Thyroid gland (tissue), 4 donors: Measurements from ENCODE around the gene BCKDHA. TPM values are rescaled to one million over a fixed set of nuclear protein-coding genes. Genes with fewer than 3 reads are reported as not detected.

ENCODE experiments used
- DNase-seq, 2 donors: peaks; one replicate each; pipeline ENCODE4 v3.0.0-alpha.2; 2019
- H3K27ac ChIP-seq, 3 donors: fragments of 200-600 bp; sonication (generic); 1 replicate in 2 of 3; 2 replicates in 1 of 3; pipeline ENCODE4 v1.5.1; 2016 to 2019; ENCODE audit warnings: mild to moderate bottlenecking in 1 of 3, moderate library complexity in 1 of 3
- H3K27me3 ChIP-seq: fragments of 200-600 bp; sonication (generic); one replicate; pipeline ENCODE4 v1.5.1; 2019
- H3K36me3 ChIP-seq, 2 donors: fragments of 200-600 bp; sonication (generic); one replicate each; pipeline ENCODE4 v1.5.1; 2016 to 2019
- H3K4me1 ChIP-seq, 2 donors: fragments of 200-600 bp; sonication (generic); one replicate each; pipeline ENCODE4 v1.5.1; 2017 to 2019
- H3K4me3 ChIP-seq, 3 donors: fragments of 200-600 bp; sonication (generic); replicated peaks in 1 of 3; 1 replicate in 2 of 3; 2 replicates in 1 of 3; pipeline ENCODE4 v1.5.1; 2016; ENCODE audit warnings: mild to moderate bottlenecking in 1 of 3
- H3K9me3 ChIP-seq: fragments of 200-600 bp; sonication (generic); one replicate; pipeline ENCODE4 v1.5.1; 2017
- POLR2A ChIP-seq, 2 donors: fragments of 450-650 bp; IDR thresholded peaks; one replicate each; pipeline ENCODE4 v1.6.1; 2017; ENCODE audit warnings: antibody characterized with exemption in 2 of 2, mild to moderate bottlenecking in 2 of 2, moderate library complexity in 1 of 2
- WGBS, 2 donors: methylation state at CpG; one replicate each; pipeline ENCODE4 v1.1.5; 2017; 5-methylcytosine and 5-hydroxymethylcytosine counted together
- intact Hi-C: fragments of 100-400 bp; cut with DNase I; formaldehyde crosslinking; loops from one replicate; pipeline ENCODE4 v1.15.1; 2023
- total RNA-seq, 4 donors: library from RNA; depleted of rRNA; stranded (reverse); fragments of >200 nt; gene quantifications; one replicate each; pipeline ENCODE4 v1.2.3, GENCODE V29; 2016
- TF ChIP-seq, protein P1 (sequence below), 6 experiments: fragments of 200-600 bp in 3 of 6; fragments of 450-650 bp in 3 of 6; sonication (generic) in 3 of 6; IDR thresholded peaks; one replicate each; pipeline ENCODE4 v1.5.1; 2016 to 2019; ENCODE audit warnings: antibody characterized with exemption in 6 of 6, mild to moderate bottlenecking in 2 of 6, inconsistent platforms in 1 of 6, moderate library complexity in 1 of 6

BCKDHA gene
- total RNA-seq, 4 donors from 2014 or later = 57.4 to 90.9 (median 85.6) TPM

DNA sequence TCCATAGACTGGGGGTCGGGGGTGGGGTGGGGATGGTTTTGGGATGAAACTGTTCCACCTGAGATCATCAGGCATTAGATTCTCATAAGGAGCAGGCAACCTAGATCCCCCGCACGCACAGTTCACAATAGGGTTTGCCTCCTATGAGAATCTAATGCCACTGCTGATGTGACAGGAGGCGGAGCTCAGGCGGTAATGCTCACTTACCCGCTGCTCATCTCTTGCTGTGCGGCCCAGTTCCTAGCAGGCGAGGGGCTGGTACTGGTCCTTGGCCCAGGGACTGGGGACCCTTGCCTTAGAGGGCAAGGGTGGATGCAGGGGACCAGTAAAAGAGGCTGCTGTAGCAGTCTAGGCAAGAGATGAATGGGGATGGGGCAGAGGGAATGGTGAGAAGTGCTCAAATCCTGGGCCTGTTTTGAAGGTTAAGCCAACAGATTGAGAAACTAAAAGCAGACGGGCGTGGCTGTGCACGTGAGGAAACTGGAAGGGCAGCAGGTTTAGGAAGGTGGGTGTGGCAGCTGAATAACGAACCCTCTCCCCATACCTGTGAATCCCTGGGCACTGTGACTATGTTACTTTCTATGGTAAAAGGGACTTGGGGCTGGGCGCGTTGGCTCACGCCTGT lies 43.8 kb downstream of the BCKDHA start:
- no peak for TF ChIP-seq POLR2A (IDR thresholded peaks at IDR 0.05)
- TF ChIP-seq, protein P1, sequence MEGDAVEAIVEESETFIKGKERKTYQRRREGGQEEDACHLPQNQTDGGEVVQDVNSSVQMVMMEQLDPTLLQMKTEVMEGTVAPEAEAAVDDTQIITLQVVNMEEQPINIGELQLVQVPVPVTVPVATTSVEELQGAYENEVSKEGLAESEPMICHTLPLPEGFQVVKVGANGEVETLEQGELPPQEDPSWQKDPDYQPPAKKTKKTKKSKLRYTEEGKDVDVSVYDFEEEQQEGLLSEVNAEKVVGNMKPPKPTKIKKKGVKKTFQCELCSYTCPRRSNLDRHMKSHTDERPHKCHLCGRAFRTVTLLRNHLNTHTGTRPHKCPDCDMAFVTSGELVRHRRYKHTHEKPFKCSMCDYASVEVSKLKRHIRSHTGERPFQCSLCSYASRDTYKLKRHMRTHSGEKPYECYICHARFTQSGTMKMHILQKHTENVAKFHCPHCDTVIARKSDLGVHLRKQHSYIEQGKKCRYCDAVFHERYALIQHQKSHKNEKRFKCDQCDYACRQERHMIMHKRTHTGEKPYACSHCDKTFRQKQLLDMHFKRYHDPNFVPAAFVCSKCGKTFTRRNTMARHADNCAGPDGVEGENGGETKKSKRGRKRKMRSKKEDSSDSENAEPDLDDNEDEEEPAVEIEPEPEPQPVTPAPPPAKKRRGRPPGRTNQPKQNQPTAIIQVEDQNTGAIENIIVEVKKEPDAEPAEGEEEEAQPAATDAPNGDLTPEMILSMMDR (IDR thresholded peaks at IDR 0.05) = no peak
- Histone ChIP-seq H3K4me3 (no peak overlapping the region), H3K4me1 (peaks cover 6 to 14% of the 10 kb centered on the region in 2 donors), H3K36me3 (peaks cover 0 to 6% of the 10 kb centered on the region in 2 donors), H3K27ac (no peak overlapping the region), H3K27me3 (no peaks in the 10 kb centered on the region), H3K9me3 (no peaks in the 10 kb centered on the region)
- 78 to 90% methylated on average over 13 to 15 of the region's 15 CpGs for WGBS, 2 donors
- no peak for DNase-seq
- intact Hi-C loops = no loop called here

DNA sequence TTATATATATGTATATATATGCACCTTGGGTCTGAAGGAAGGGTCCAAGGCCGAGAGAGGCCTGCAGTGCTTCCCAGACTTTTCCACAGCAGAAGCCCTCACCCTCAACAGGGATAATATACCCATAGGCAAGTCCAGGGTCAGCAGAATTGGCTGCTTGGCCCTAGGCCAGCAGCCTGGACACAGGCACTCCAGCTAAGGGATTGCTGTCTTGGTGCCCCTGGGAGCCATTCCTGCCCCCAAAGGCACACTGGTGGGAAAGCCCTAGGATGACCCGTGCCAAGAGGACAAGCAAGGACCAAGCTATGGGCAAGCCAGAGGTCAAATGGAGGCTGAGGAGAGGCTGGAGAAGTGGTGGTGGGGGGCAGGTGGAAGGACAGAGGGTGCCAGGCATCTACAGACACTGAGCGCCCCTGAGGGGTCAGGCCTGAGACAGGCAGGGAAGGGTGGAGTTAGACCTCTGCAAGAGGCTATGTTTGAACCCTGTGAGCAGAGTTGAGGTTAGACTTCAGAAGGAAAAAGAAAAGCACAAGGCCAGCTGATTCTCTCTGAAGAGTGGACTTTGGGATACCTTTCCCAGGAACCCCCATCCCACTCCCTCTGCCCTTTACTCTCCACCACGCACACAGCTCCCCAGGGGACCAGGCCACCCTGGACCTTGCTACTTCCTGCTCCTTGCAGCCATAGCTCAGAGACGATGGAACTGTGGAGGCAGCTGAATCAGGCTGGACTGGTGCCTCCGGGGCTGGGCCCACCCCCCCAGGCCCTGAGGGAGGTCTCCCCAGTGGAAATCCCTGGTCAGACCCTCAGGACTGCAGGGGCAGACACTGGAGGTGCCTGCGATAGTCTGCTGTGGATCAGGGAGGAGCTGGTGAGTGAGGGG lies 45.1 kb downstream of the BCKDHA start, which contains the start of gene ERICH4:
Gene ERICH4, plus strand, starts transcription at position 684 of the 883 bp plus-strand sequence. Its CDS starts 14 bp downstream, at position 698.
- intact Hi-C loops = no loop called here
- Histone ChIP-seq H3K4me1 (peaks cover 6 to 14% of the 10 kb centered on the region in 2 donors), H3K27me3 (no peaks in the 10 kb centered on the region), H3K9me3 (no peaks in the 10 kb centered on the region), H3K27ac (no peak within 1 kb of the TSS), H3K36me3 (peaks cover 0 to 4% of the 10 kb centered on the region in 2 donors), H3K4me3 (no peak within 1 kb of the TSS)
- TF ChIP-seq, protein P1 (IDR thresholded peaks at IDR 0.05) = no peak
- TF ChIP-seq POLR2A (IDR thresholded peaks at IDR 0.05) = no peak
- DNase-seq = no peak
- 63 to 66% methylated on average over 6 to 7 of the region's 7 CpGs for whole genome bisulfite sequencing, 2 donors

DNA sequence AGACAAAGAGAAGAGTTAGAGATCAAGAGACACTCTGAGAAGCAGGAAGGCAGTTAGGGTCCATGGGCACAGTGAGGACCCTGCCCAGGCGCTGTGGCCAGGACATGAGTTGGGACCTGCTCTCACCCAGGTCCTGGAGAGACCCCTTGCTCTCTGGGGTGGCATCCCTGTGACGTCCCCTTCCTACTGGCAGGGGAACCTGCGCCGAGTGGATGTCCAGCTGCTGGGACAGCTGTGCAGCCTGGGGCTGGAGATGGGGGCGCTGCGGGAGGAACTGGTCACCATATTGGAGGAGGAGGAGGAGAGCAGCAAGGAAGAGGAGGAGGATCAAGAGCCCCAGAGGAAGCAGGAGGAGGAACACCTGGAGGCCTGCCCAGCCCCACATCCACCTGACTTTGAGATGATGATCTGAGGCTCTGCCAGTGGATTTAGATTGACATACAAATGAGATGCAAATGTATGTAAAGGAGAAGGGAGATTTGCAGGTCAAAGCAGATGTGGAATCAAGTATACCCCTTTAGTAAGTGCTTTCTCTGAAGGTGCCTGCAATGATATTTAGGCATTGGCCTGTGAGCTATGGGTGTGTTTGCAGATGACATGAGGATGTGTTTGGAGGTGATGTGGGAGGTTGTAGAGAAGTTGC lies 46.3 kb downstream of the BCKDHA start:
- Histone ChIP-seq H3K36me3 (no peaks in the 10 kb centered on the region), H3K4me3 (no peak overlapping the region), H3K27me3 (no peaks in the 10 kb centered on the region), H3K9me3 (no peaks in the 10 kb centered on the region), H3K4me1 (peaks cover 6 to 10% of the 10 kb centered on the region in 2 donors), H3K27ac (no peak overlapping the region)
- 50 to 56% methylated on average over 4 to 6 of the region's 6 CpGs for WGBS, 2 donors
- DNase-seq = no peak
- TF ChIP-seq POLR2A (IDR thresholded peaks at IDR 0.05) = no peak
- TF ChIP-seq, protein P1 (IDR thresholded peaks at IDR 0.05) = no peak
- intact Hi-C loops = no loop called here

DNA sequence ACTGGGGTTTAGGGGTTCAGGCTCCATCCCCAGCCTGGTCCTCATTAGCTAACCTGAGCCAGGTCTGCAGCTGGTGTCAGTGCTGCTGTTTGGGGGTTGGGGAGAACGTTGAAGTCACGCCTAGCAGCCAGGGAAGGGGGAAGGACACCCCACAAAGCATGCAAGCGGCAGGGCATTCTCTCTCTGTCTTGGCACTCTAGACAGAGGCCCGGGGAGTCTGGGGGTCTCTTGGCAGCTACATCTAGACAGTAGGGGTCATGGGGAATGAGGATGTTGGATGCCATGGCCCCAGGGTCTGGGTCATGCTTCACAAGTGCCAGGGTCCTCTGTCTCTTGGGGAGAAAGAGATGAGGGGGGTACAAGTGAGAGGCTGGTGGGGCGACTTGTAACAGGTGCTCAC lies 48.0 kb downstream of the BCKDHA start:
- 47 to 72% methylated on average over 4 to 5 of the region's 5 CpGs for WGBS, 2 donors
- H3K27ac ChIP-seq = no peak overlapping the region
- no peaks in the 10 kb centered on the region for H3K27me3 ChIP-seq
- intact Hi-C loops = no loop called here
- peaks cover 0 to 4% of the 10 kb centered on the region in 2 donors for H3K4me1 ChIP-seq
- no peak for DNase-seq
- no peaks in the 10 kb centered on the region for H3K36me3 ChIP-seq
- H3K9me3 ChIP-seq = no peaks in the 10 kb centered on the region
- TF ChIP-seq, protein P1 (IDR thresholded peaks at IDR 0.05) = no peak
- no peak for TF ChIP-seq POLR2A (IDR thresholded peaks at IDR 0.05)
- H3K4me3 ChIP-seq = no peak overlapping the region
